Measurements from ENCODE around the gene GPSM1.

- TF ChIP-seq CTCF (IDR thresholded peaks at IDR 0.05) = no peak
- no peak for TF ChIP-seq ZFX (IDR thresholded peaks at IDR 0.05; ENCODE audit: borderline replicate concordance)
Measured at GRCh38 chr9:136358016-136358415, 30.7 kb downstream of the GPSM1 start.

Measured in 22Rv1 (cell line).